GM23338 (cell line): Measurements from ENCODE around the gene GPC6. TPM values are rescaled to one million over a fixed set of nuclear protein-coding genes. Genes with fewer than 3 reads are reported as not detected.

Experiments
- ATAC-seq: fragments of 200-7000 bp; cut with Tn5 transposase; 3 replicates; pipeline ENCODE4 v1.9.1; 2020
- DNase-seq: peaks from one replicate; pipeline ENCODE4 v3.0.0-alpha.2; 2015; ENCODE audit warnings: low spot score
- H2AFZ ChIP-seq: fragments of 200-600 bp; sonication (generic); 2 replicates; pipeline ENCODE4 v1.8.0; 2016; ENCODE audit warnings: antibody characterized with exemption, mild to moderate bottlenecking, moderate library complexity
- H3F3A ChIP-seq: fragments of 200-600 bp; sonication (generic); replicated peaks from 2 replicates; pipeline ENCODE4 v1.8.0; 2017; ENCODE audit warnings: antibody characterized with exemption, mixed run types, low read depth
- H3K27ac ChIP-seq: fragments of 200-600 bp; sonication (generic); 2 replicates; pipeline ENCODE4 v1.6.1; 2016; ENCODE audit warnings: low read depth
- H3K27me3 ChIP-seq: fragments of 200-600 bp; sonication (generic); 2 replicates; pipeline ENCODE4 v1.8.0; 2016; ENCODE audit warnings: mild to moderate bottlenecking, mixed run types, moderate library complexity; ENCODE audit not compliant: insufficient read depth
- H3K36me3 ChIP-seq: fragments of 200-600 bp; sonication (generic); 2 replicates; pipeline ENCODE4 v1.8.0; 2016; ENCODE audit warnings: mild to moderate bottlenecking; ENCODE audit not compliant: insufficient read depth
- H3K4me1 ChIP-seq: fragments of 200-600 bp; sonication (generic); 2 replicates; pipeline ENCODE4 v1.8.0; 2016; ENCODE audit warnings: mild to moderate bottlenecking, moderate library complexity; ENCODE audit not compliant: insufficient read depth
- H3K4me2 ChIP-seq: fragments of 200-600 bp; sonication (generic); 2 replicates; pipeline ENCODE4 v1.7.1; 2017; ENCODE audit warnings: mixed run types
- H3K4me3 ChIP-seq: fragments of 200-600 bp; sonication (generic); 2 replicates; pipeline ENCODE4 v1.6.1; 2016; ENCODE audit warnings: mixed run types
- H3K79me2 ChIP-seq: fragments of 200-600 bp; sonication (generic); replicated peaks from 2 replicates; pipeline ENCODE4 v1.8.0; 2017; ENCODE audit warnings: mild to moderate bottlenecking; ENCODE audit not compliant: insufficient read depth
- H3K9me2 ChIP-seq: fragments of 200-600 bp; sonication (generic); 2 replicates; pipeline ENCODE4 v1.8.0; 2017; ENCODE audit not compliant: insufficient read depth
- H4K20me1 ChIP-seq: fragments of 200-600 bp; sonication (generic); replicated peaks from 2 replicates; pipeline ENCODE4 v1.8.0; 2017; ENCODE audit warnings: mild to moderate bottlenecking; ENCODE audit not compliant: insufficient read depth
- H3K27ac Mint-ChIP-seq: 2 replicates; pipeline ENCODE4 v1.8.0; 2020; ENCODE audit warnings: inconsistent platforms, mild to moderate bottlenecking, moderate library complexity, mixed read lengths
- H3K27me3 Mint-ChIP-seq: 3 replicates; pipeline ENCODE4 v1.8.0; 2022; ENCODE audit warnings: low read depth, mild to moderate bottlenecking, moderate library complexity, mixed read lengths, inconsistent platforms; ENCODE audit not compliant: insufficient read depth, poor library complexity
- H3K36me3 Mint-ChIP-seq: 3 replicates; pipeline ENCODE4 v1.8.0; 2021; ENCODE audit warnings: low read depth, mild to moderate bottlenecking, inconsistent platforms, moderate library complexity, mixed read lengths
- H3K4me1 Mint-ChIP-seq: 3 replicates; pipeline ENCODE4 v1.8.0; 2020; ENCODE audit warnings: mild to moderate bottlenecking, inconsistent platforms, mixed read lengths
- H3K4me3 Mint-ChIP-seq: 3 replicates; pipeline ENCODE4 v1.8.0; 2021; ENCODE audit warnings: moderate library complexity, mild to moderate bottlenecking, inconsistent platforms, mixed read lengths
- H3K9me3 Mint-ChIP-seq: 3 replicates; pipeline ENCODE4 v1.8.0; 2020; ENCODE audit warnings: moderate library complexity, mild to moderate bottlenecking, inconsistent platforms, mixed read lengths
- CREB1 ChIP-seq: fragments of 250-450 bp; sonication (Bioruptor Pico); IDR thresholded peaks from 2 replicates; pipeline ENCODE4 v1.5.0; 2020; ENCODE audit warnings: low read depth, mild to moderate bottlenecking, moderate library complexity
- CTCF ChIP-seq, 2 experiments: fragments of 200-600 bp in 1 of 2; sonication (generic) in 1 of 2; conservative IDR thresholded peaks; 2 replicates each; pipeline versions ENCODE4 v1.5.1 to v1.6.1; 2016 to 2017; ENCODE audit warnings: antibody characterized with exemption in 2 of 2, low read depth in 2 of 2, mild to moderate bottlenecking in 2 of 2, moderate library complexity in 1 of 2
- EZH2 ChIP-seq: fragments of 200-600 bp; sonication (generic); IDR thresholded peaks from one replicate; pipeline ENCODE4 v1.8.0; 2017; ENCODE audit warnings: antibody characterized with exemption, mild to moderate bottlenecking, low read depth; ENCODE audit not compliant: unreplicated experiment
- EZH2phosphoT487 ChIP-seq: fragments of 200-600 bp; sonication (generic); IDR thresholded peaks from one replicate; pipeline ENCODE4 v1.8.1; 2018; ENCODE audit warnings: antibody characterized with exemption; ENCODE audit not compliant: unreplicated experiment
- JUNB ChIP-seq: IDR thresholded peaks from one replicate; pipeline ENCODE4 v1.6.1; 2016; ENCODE audit warnings: antibody characterized with exemption; ENCODE audit not compliant: unreplicated experiment
- NANOG ChIP-seq: IDR thresholded peaks from 2 replicates; pipeline ENCODE4 v1.6.1; 2016; ENCODE audit warnings: antibody characterized with exemption, borderline replicate concordance
- POLR2AphosphoS5 ChIP-seq: IDR thresholded peaks from 2 replicates; pipeline ENCODE4 v1.6.1; 2016; ENCODE audit warnings: antibody characterized with exemption, low read depth
- STAT1 ChIP-seq: IDR thresholded peaks from one replicate; pipeline ENCODE4 v1.6.1; 2016; ENCODE audit warnings: antibody characterized with exemption; ENCODE audit not compliant: unreplicated experiment
- ZNF114 ChIP-seq: fragments of 250-450 bp; sonication (Bioruptor Pico); IDR thresholded peaks from 2 replicates; pipeline ENCODE4 v1.5.0; 2020; ENCODE audit warnings: mild to moderate bottlenecking, moderate library complexity
- ZNF331 ChIP-seq: fragments of 250-450 bp; sonication (Bioruptor Pico); IDR thresholded peaks from 2 replicates; pipeline ENCODE4 v1.5.0; 2020; ENCODE audit warnings: low read depth, mild to moderate bottlenecking, moderate library complexity
- polyA plus RNA-seq: library from polyadenylated mRNA; unstranded; fragments of >200 nt; fragmentation: Nextera tagmentation; extraction: Ambion mirVana; gene quantifications from 2 replicates; pipeline ENCODE4 v1.2.1, GENCODE V29; 2016
- total RNA-seq: library from RNA; depleted of rRNA; stranded (reverse); fragments of >200 nt; shearing (Covaris generic); gene quantifications from 2 replicates; pipeline ENCODE4 v1.2.3, GENCODE V29; 2014
- TF ChIP-seq, protein P1 (sequence below): fragments of 250-450 bp; sonication (Bioruptor Pico); IDR thresholded peaks from 2 replicates; pipeline ENCODE4 v1.5.0; 2020; ENCODE audit warnings: mild to moderate bottlenecking, moderate library complexity

GPC6 gene
- total and polyA plus RNA-seq, 2 experiments from 2014 or later = 6.4 to 28.6 TPM

GRCh38 chr13:94123557-94123956 is 897.0 kb downstream of the GPC6 start:
- no peak for ATAC-seq
- Mint-ChIP-seq H3K4me1 (peaks cover 16% of the 10 kb centered on the region; the same call in 2 of the 3 replicates), H3K9me3 (no peaks in the 10 kb centered on the region), H3K27me3 (no peaks in the 10 kb centered on the region), H3K27ac (no peak overlapping the region), H3K36me3 (no peaks in the 10 kb centered on the region), H3K4me3 (no peak overlapping the region)
- no peaks in the 10 kb centered on the region for H3K4me1 ChIP-seq
- H3K27me3 ChIP-seq = no peaks in the 10 kb centered on the region
- H3K79me2 ChIP-seq = no peaks in the 10 kb centered on the region
- H3K4me3 ChIP-seq = no peak overlapping the region
- no peaks in the 10 kb centered on the region for H3K9me2 ChIP-seq
- TF ChIP-seq EZH2phosphoT487 = no peak
- no peak for TF ChIP-seq POLR2AphosphoS5
- TF ChIP-seq ZNF114 (CRISPR knock-in tag) = no peak
- H3K4me2 ChIP-seq = no peak overlapping the region
- no peaks in the 10 kb centered on the region for H3F3A ChIP-seq
- H3K36me3 ChIP-seq = no peaks in the 10 kb centered on the region
- H2AFZ ChIP-seq = no peak overlapping the region
- H4K20me1 ChIP-seq = no peaks in the 10 kb centered on the region
- no peak overlapping the region for H3K27ac ChIP-seq
- no peak for DNase-seq

- Histone ChIP-seq H3K36me3 (no peaks in the 10 kb centered on the region), H3K4me3 (no peak overlapping the region), H3F3A (no peaks in the 10 kb centered on the region), H3K79me2 (no peaks in the 10 kb centered on the region), H2AFZ (no peak overlapping the region), H4K20me1 (no peaks in the 10 kb centered on the region), H3K4me1 (no peaks in the 10 kb centered on the region), H3K27ac (no peak overlapping the region), H3K27me3 (no peaks in the 10 kb centered on the region), H3K4me2 (no peak overlapping the region), H3K9me2 (no peaks in the 10 kb centered on the region)
- H3K36me3 Mint-ChIP-seq = no peaks in the 10 kb centered on the region
- DNase-seq = no peak
- peaks cover 3% of the 10 kb centered on the region; the same call in 2 of the 3 replicates for H3K4me1 Mint-ChIP-seq
- no peaks in the 10 kb centered on the region for H3K9me3 Mint-ChIP-seq
- no peak for ATAC-seq
- no peak overlapping the region for H3K27ac Mint-ChIP-seq
- no peaks in the 10 kb centered on the region for H3K27me3 Mint-ChIP-seq
- no peak overlapping the region for H3K4me3 Mint-ChIP-seq
- TF ChIP-seq CTCF (conservative IDR thresholded peaks at IDR 0.05; ENCODE audit: low read depth in 2 of 2) = no peak
- TF ChIP-seq EZH2phosphoT487 = no peak
- no peak for TF ChIP-seq STAT1
- TF ChIP-seq ZNF114 (CRISPR knock-in tag) = no peak
- TF ChIP-seq EZH2 = no peak
- TF ChIP-seq CREB1 (CRISPR knock-in tag) = no peak
- TF ChIP-seq NANOG = no peak
- TF ChIP-seq, protein P1, sequence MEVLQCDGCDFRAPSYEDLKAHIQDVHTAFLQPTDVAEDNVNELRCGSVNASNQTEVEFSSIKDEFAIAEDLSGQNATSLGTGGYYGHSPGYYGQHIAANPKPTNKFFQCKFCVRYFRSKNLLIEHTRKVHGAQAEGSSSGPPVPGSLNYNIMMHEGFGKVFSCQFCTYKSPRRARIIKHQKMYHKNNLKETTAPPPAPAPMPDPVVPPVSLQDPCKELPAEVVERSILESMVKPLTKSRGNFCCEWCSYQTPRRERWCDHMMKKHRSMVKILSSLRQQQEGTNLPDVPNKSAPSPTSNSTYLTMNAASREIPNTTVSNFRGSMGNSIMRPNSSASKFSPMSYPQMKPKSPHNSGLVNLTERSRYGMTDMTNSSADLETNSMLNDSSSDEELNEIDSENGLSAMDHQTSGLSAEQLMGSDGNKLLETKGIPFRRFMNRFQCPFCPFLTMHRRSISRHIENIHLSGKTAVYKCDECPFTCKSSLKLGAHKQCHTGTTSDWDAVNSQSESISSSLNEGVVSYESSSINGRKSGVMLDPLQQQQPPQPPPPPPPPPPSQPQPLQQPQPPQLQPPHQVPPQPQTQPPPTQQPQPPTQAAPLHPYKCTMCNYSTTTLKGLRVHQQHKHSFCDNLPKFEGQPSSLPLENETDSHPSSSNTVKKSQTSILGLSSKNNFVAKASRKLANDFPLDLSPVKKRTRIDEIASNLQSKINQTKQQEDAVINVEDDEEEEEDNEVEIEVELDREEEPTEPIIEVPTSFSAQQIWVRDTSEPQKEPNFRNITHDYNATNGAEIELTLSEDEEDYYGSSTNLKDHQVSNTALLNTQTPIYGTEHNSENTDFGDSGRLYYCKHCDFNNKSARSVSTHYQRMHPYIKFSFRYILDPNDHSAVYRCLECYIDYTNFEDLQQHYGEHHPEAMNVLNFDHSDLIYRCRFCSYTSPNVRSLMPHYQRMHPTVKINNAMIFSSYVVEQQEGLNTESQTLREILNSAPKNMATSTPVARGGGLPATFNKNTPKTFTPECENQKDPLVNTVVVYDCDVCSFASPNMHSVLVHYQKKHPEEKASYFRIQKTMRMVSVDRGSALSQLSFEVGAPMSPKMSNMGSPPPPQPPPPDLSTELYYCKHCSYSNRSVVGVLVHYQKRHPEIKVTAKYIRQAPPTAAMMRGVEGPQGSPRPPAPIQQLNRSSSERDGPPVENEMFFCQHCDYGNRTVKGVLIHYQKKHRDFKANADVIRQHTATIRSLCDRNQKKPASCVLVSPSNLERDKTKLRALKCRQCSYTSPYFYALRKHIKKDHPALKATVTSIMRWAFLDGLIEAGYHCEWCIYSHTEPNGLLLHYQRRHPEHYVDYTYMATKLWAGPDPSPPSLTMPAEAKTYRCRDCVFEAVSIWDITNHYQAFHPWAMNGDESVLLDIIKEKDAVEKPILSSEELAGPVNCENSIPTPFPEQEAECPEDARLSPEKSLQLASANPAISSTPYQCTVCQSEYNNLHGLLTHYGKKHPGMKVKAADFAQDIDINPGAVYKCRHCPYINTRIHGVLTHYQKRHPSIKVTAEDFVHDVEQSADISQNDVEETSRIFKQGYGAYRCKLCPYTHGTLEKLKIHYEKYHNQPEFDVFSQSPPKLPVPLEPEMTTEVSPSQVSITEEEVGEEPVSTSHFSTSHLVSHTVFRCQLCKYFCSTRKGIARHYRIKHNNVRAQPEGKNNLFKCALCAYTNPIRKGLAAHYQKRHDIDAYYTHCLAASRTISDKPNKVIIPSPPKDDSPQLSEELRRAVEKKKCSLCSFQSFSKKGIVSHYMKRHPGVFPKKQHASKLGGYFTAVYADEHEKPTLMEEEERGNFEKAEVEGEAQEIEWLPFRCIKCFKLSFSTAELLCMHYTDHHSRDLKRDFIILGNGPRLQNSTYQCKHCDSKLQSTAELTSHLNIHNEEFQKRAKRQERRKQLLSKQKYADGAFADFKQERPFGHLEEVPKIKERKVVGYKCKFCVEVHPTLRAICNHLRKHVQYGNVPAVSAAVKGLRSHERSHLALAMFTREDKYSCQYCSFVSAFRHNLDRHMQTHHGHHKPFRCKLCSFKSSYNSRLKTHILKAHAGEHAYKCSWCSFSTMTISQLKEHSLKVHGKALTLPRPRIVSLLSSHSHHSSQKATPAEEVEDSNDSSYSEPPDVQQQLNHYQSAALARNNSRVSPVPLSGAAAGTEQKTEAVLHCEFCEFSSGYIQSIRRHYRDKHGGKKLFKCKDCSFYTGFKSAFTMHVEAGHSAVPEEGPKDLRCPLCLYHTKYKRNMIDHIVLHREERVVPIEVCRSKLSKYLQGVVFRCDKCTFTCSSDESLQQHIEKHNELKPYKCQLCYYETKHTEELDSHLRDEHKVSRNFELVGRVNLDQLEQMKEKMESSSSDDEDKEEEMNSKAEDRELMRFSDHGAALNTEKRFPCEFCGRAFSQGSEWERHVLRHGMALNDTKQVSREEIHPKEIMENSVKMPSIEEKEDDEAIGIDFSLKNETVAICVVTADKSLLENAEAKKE (CRISPR knock-in tag) = no peak
- TF ChIP-seq JUNB = no peak
- TF ChIP-seq POLR2AphosphoS5 = no peak
- TF ChIP-seq ZNF331 (CRISPR knock-in tag) = no peak
These were observed 901.8 kb downstream of the GPC6 start for GRCh38 chr13:94128430-94128829.
